HepG2 (cell line): ENCODE measurements around the gene STRIP1. TPM values are rescaled to one million over a fixed set of nuclear protein-coding genes. Genes with fewer than 3 reads are reported as not detected.

Source experiments
- CREB1 ChIP-seq, 2 experiments: fragments of 450-650 bp in 1 of 2; IDR thresholded peaks; 2 replicates each; pipeline ENCODE4 v1.6.1; 2016 to 2017; ENCODE audit warnings: control low read depth in 1 of 2, mild to moderate bottlenecking in 1 of 2, missing compliant biosample characterization in 1 of 2, missing genetic modification characterization in 1 of 2
- EP300 ChIP-seq, 3 experiments: sonication (generic) in 1 of 3; formaldehyde crosslinking in 1 of 3; IDR thresholded peaks; 2 replicates each; pipeline versions ENCODE4 v1.5.1 to v1.6.1; 2011 to 2020; ENCODE audit warnings: low read depth in 2 of 3, low read length in 2 of 3, borderline replicate concordance in 1 of 3, improper control_type of control experiment in 1 of 3, mild to moderate bottlenecking in 1 of 3, missing genetic modification reagents in 1 of 3, moderate library complexity in 1 of 3
- FIP1L1 ChIP-seq: fragments of 200-400 bp; formaldehyde crosslinking; IDR thresholded peaks from 2 replicates; pipeline ENCODE4 v1.6.1; 2018; ENCODE audit warnings: low read depth, mild to moderate bottlenecking, low read length, moderate library complexity, borderline replicate concordance; ENCODE audit not compliant: insufficient read depth
- GATAD2A ChIP-seq: IDR thresholded peaks from 2 replicates; pipeline ENCODE4 v1.6.1; 2016
- MBD4 ChIP-seq: IDR thresholded peaks from 2 replicates; pipeline ENCODE4 v1.6.1; 2012; ENCODE audit warnings: low read length, inconsistent platforms, borderline replicate concordance
- NFIC ChIP-seq: IDR thresholded peaks from 2 replicates; pipeline ENCODE4 v1.6.1; 2012; ENCODE audit warnings: mild to moderate bottlenecking, low read length, inconsistent platforms
- SIX1 ChIP-seq: sonication (generic); formaldehyde crosslinking; IDR thresholded peaks from 2 replicates; pipeline ENCODE4 v1.4.0; 2020; ENCODE audit warnings: missing genetic modification reagents, borderline replicate concordance
- SOX6 ChIP-seq, 2 experiments: fragments of 450-650 bp in 1 of 2; sonication (generic) in 1 of 2; formaldehyde crosslinking in 1 of 2; IDR thresholded peaks; 2 replicates each; pipeline versions ENCODE4 v1.4.0 to v1.6.1; 2017 to 2020; ENCODE audit warnings: antibody characterized with exemption in 1 of 2, mild to moderate bottlenecking in 1 of 2, missing genetic modification reagents in 1 of 2
- SP4 ChIP-seq: sonication (generic); formaldehyde crosslinking; IDR thresholded peaks from 2 replicates; pipeline ENCODE4 v1.8.1; 2023; ENCODE audit warnings: mild to moderate bottlenecking, missing genetic modification reagents
- TBX2 ChIP-seq: sonication (generic); formaldehyde crosslinking; IDR thresholded peaks from 2 replicates; pipeline ENCODE4 v1.5.0; 2020; ENCODE audit warnings: missing genetic modification reagents, mild to moderate bottlenecking, borderline replicate concordance
- XRCC5 ChIP-seq: fragments of 200-400 bp; formaldehyde crosslinking; optimal IDR thresholded peaks from 2 replicates; pipeline ENCODE3; 2017; ENCODE audit warnings: mild to moderate bottlenecking, low read length
- ZBTB3 ChIP-seq: sonication (generic); formaldehyde crosslinking; IDR thresholded peaks from 2 replicates; pipeline ENCODE4 v1.4.0; 2020; ENCODE audit warnings: low read depth, mild to moderate bottlenecking, moderate library complexity, missing genetic modification reagents, borderline replicate concordance
- ZBTB33 ChIP-seq: sonication (generic); formaldehyde crosslinking; IDR thresholded peaks from 2 replicates; pipeline ENCODE4 v1.4.0; 2020; ENCODE audit warnings: missing genetic modification reagents
- ZFP37 ChIP-seq: sonication (generic); formaldehyde crosslinking; IDR thresholded peaks from 2 replicates; pipeline ENCODE4 v1.4.0; 2020; ENCODE audit warnings: missing genetic modification reagents, borderline replicate concordance
- ZNF225 ChIP-seq: sonication (generic); formaldehyde crosslinking; IDR thresholded peaks from 2 replicates; pipeline ENCODE4 v1.4.0; 2020; ENCODE audit warnings: mild to moderate bottlenecking, missing genetic modification reagents
- ZNF609 ChIP-seq: sonication (generic); formaldehyde crosslinking; IDR thresholded peaks from 2 replicates; pipeline ENCODE4 v1.4.0; 2020; ENCODE audit warnings: mild to moderate bottlenecking, missing genetic modification reagents, borderline replicate concordance
- ZNF615 ChIP-seq: sonication (generic); formaldehyde crosslinking; IDR thresholded peaks from 2 replicates; pipeline ENCODE4 v1.5.0; 2020; ENCODE audit warnings: mild to moderate bottlenecking, missing genetic modification reagents, borderline replicate concordance
- ZNF891 ChIP-seq: sonication (generic); formaldehyde crosslinking; IDR thresholded peaks from 2 replicates; pipeline ENCODE4 v1.5.0; 2020; ENCODE audit warnings: mild to moderate bottlenecking, missing genetic modification reagents
- polyA plus RNA-seq, 8 experiments: library from polyadenylated mRNA; depleted of rRNA in 3 of 8; stranded (reverse) in 7 of 8; unstranded in 1 of 8; fragments of >200 nt; fragmentation: Illumina TruSeq in 4 of 8; extraction: Trizol in 4 of 8; gene quantifications; 2 replicates each; pipeline versions ENCODE4 v1.2.1 to v1.2.3, GENCODE V29; 2011 to 2016; ENCODE audit warnings: low read depth in 4 of 8, missing spikeins in 1 of 8, mixed read lengths in 1 of 8; ENCODE audit not compliant: insufficient read depth in 1 of 8
- total RNA-seq, 5 experiments: library from RNA; depleted of rRNA; stranded (reverse); fragments of >200 nt; fragmentation: Illumina TruSeq; extraction: Trizol; gene quantifications; 2 replicates each; pipeline ENCODE4 v1.2.3, GENCODE V29; 2016; ENCODE audit warnings: low read depth in 1 of 5
- TF ChIP-seq, protein P1 (sequence below): IDR thresholded peaks from 2 replicates; pipeline ENCODE4 v1.6.1; 2016; ENCODE audit warnings: control low read depth
- TF ChIP-seq, protein P2 (sequence below): sonication (generic); formaldehyde crosslinking; IDR thresholded peaks from 2 replicates; pipeline ENCODE4 v1.8.1; 2023; ENCODE audit warnings: mild to moderate bottlenecking, missing genetic modification reagents

STRIP1 gene
- total and polyA plus RNA-seq, 2 of the 13 experiments (the other 11 are each of a cell fraction or from before 2014, with no cell fraction given) = 20.9 to 27.9 TPM

GRCh38 chr1:110003747-110004428 lies 30.5 kb upstream of the STRIP1 start (continued):
- TF ChIP-seq SOX6 (IDR thresholded peaks at IDR 0.05) (no peak), SOX6 (CRISPR knock-in tag; IDR thresholded peaks at IDR 0.05) (peak; percentile 40; the same call in 1 of the 2 replicates), ZBTB33 (CRISPR knock-in tag) (no peak), ZFP37 (CRISPR knock-in tag) (no peak), TBX2 (CRISPR knock-in tag) (no peak; the same call in 1 of the 2 replicates), ZBTB3 (CRISPR knock-in tag) (no peak), SP4 (CRISPR knock-in tag) (no peak), ZNF615 (CRISPR knock-in tag) (no peak), GATAD2A (peak; percentile 33; the same call in 1 of the 2 replicates), XRCC5 (no peak), SIX1 (CRISPR knock-in tag) (no peak), NFIC (no peak), CREB1 (IDR thresholded peaks at IDR 0.05) (no peak), CREB1 (CRISPR knock-in tag; IDR thresholded peaks at IDR 0.05) (0 out of 2 replicates have a peak, but pooled peaks have one; percentile 23), ZNF609 (CRISPR knock-in tag) (no peak), ZNF225 (CRISPR knock-in tag) (no peak), EP300 (IDR thresholded peaks at IDR 0.05; ENCODE audit: low read depth in 2 of 2, low read length in 2 of 2) (no peak; a peak in 1 of 4 replicates), EP300 (CRISPR knock-in tag; IDR thresholded peaks at IDR 0.05; ENCODE audit: borderline replicate concordance) (0 out of 2 replicates have a peak, but pooled peaks have one; percentile 9), ZNF891 (CRISPR knock-in tag) (no peak), FIP1L1 (no peak), MBD4 (no peak)
- TF ChIP-seq, protein P1, sequence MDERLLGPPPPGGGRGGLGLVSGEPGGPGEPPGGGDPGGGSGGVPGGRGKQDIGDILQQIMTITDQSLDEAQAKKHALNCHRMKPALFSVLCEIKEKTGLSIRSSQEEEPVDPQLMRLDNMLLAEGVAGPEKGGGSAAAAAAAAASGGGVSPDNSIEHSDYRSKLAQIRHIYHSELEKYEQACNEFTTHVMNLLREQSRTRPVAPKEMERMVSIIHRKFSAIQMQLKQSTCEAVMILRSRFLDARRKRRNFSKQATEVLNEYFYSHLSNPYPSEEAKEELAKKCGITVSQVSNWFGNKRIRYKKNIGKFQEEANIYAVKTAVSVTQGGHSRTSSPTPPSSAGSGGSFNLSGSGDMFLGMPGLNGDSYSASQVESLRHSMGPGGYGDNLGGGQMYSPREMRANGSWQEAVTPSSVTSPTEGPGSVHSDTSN (CRISPR knock-in tag) = no peak
- TF ChIP-seq, protein P2, sequence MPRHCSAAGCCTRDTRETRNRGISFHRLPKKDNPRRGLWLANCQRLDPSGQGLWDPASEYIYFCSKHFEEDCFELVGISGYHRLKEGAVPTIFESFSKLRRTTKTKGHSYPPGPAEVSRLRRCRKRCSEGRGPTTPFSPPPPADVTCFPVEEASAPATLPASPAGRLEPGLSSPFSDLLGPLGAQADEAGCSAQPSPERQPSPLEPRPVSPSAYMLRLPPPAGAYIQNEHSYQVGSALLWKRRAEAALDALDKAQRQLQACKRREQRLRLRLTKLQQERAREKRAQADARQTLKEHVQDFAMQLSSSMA (CRISPR knock-in tag) = no peak
